ENCODE results near the gene IL32. TPM values are rescaled to one million over a fixed set of nuclear protein-coding genes. Genes with fewer than 3 reads are reported as not detected.
A peak's percentile ranks its signal among the peaks of the same experiment; 100 is the strongest.

The IL32 gene
- polyA plus RNA-seq, 1 experiment: 30.3 TPM

GRCh38 chr16:3022208-3022683 lies 43.2 kb upstream of the IL32 start:
- ChIA-PET POLR2A (interaction anchor here (0.6 to 3.8 kb wide), 8 partner anchors 9 to 1713 kb away, joined by 3 to 30 read pairs (median 4); partner anchors contain the start of gene CLDN9), CTCF (interaction anchor here (0.6 to 1.8 kb wide), 3 partner anchors 9 to 37 kb away, joined by 3 to 15 read pairs (median 6); no protein-coding TSS in a partner anchor)

GRCh38 chr16:3022684-3023414 lies 42.6 kb upstream of the IL32 start:
- DNase-seq (ENCODE audit: low read depth, low spot score): no peak
- ChIA-PET CTCF (interaction anchor here (0.6 to 1.8 kb wide), 3 partner anchors 9 to 37 kb away, joined by 3 to 15 read pairs (median 6); no protein-coding TSS in a partner anchor), POLR2A (interaction anchor here (0.6 to 3.8 kb wide), 9 partner anchors 8 to 1714 kb away, joined by 3 to 30 read pairs (median 4); partner anchors contain the start of gene CLDN9)
- peak overlapping the region; percentile 94 for H3K4me3 ChIP-seq (ENCODE audit: low read depth, low read length)
- H3K27me3 ChIP-seq (ENCODE audit: control insufficient read depth, insufficient read depth, low read length): no peaks in the 10 kb centered on the region
- H3K9me3 ChIP-seq (ENCODE audit: control insufficient read depth, insufficient read depth, low read length): no peaks in the 10 kb centered on the region; the same call in 1 of the 2 replicates
- TF ChIP-seq CTCF (IDR thresholded peaks at IDR 0.05; ENCODE audit: low read depth, low read length): no peak
- H3K27ac ChIP-seq (ENCODE audit: low read depth, low read length): peak overlapping the region; percentile 99

More at GRCh38 chr16:3022208-3022683, 43.2 kb upstream of the IL32 start:
- no peaks in the 10 kb centered on the region; the same call in 1 of the 2 replicates for H3K9me3 ChIP-seq (ENCODE audit: control insufficient read depth, insufficient read depth, low read length)
- peaks cover 3% of the 10 kb centered on the region for H3K27me3 ChIP-seq (ENCODE audit: control insufficient read depth, insufficient read depth, low read length)
- H3K27ac ChIP-seq (ENCODE audit: low read depth, low read length): peak overlapping the region; percentile 99
- TF ChIP-seq CTCF (IDR thresholded peaks at IDR 0.05; ENCODE audit: low read depth, low read length): no peak
- H3K4me3 ChIP-seq (ENCODE audit: low read depth, low read length): peak overlapping the region; percentile 94
- DNase-seq (ENCODE audit: low read depth, low spot score): peak; percentile 92

DNA sequence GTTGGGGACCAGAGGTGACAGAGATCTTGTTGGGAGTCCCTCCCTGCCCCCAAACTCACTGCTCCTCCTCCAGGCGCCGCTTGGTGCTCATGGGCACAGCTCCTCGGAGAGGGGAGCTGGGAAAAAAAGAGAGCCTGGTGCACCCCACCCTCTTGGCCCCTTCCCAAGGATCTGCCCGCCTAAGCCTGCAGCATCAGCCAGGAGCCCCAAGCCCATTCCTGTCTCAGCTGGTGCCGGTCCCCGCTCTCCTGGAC lies 42.1 kb upstream of the IL32 start:
- TF ChIP-seq CTCF (IDR thresholded peaks at IDR 0.05; ENCODE audit: low read depth, low read length): no peak
- POLR2A ChIA-PET: interaction anchor here (0.5 to 1.3 kb wide), 4 partner anchors 19 to 1644 kb away, joined by 3 to 5 read pairs (median 4); no protein-coding TSS in a partner anchor
- Histone ChIP-seq H3K27me3 (ENCODE audit: control insufficient read depth, insufficient read depth, low read length) (no peaks in the 10 kb centered on the region), H3K27ac (ENCODE audit: low read depth, low read length) (peak overlapping the region; percentile 99), H3K4me3 (ENCODE audit: low read depth, low read length) (peak overlapping the region; percentile 94), H3K9me3 (ENCODE audit: control insufficient read depth, insufficient read depth, low read length) (no peaks in the 10 kb centered on the region; the same call in 1 of the 2 replicates)
- DNase-seq (ENCODE audit: low read depth, low spot score): no peak
- CTCF ChIA-PET: interaction anchor here (1.1 to 1.8 kb wide), 2 partner anchors 8 to 36 kb away, joined by 3 to 15 read pairs; no protein-coding TSS in a partner anchor

DNA sequence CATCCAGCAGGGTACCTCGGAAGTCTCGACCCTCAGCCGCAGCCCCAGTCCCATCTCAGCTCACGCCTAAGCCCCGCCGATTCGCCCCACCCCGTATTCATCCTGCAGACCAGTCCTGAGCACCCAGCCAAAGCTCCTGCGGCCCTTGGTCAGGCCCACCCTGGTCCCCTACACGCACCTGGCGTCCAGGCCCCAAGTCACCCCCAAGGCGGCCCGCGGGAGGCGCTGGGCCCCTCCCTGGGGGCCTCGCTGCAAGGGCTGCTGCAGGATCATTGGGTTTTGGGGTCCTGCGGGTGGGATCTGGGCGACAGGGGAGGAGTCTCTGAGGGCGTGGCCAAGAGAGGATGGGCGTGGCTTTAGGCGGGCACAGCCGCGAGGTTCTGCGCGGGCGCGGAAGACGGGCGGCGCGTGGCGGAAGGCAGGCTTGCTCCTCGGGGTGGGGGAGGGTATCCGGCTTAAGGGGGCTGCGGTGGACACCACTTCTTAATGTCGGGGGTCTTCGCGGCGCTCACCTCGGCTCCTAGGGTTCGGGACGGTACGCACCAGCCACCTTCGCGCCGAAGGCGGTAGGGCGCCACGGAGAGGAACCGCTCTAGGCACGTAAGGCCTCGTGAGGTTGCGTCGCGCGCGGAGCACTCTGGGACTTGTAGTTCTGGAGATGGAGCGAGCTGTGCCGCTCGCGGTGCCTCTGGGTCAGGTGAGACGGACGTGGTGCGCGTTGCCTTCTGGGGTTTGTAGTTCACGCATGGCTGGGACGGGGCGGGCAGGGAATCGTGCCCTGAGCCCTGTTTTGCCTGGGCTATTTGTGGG lies 41.6 kb upstream of the IL32 start, which contains the start of the genes HCFC1R1 and THOC6:
Gene HCFC1R1, minus strand, starts transcription at position 274 of the 810 bp plus-strand sequence. Its CDS starts 1 bp downstream, at position 273.
Gene THOC6, plus strand, starts transcription at position 367 of the 810 bp plus-strand sequence. Its CDS starts 292 bp downstream, at position 659.
- ChIA-PET CTCF (interaction anchor here (1.1 to 1.8 kb wide), 3 partner anchors 8 to 36 kb away, joined by 3 to 15 read pairs (median 8); no protein-coding TSS in a partner anchor), POLR2A (interaction anchor here (0.5 to 1.3 kb wide), 6 partner anchors 10 to 1644 kb away, joined by 3 to 6 read pairs (median 4); no protein-coding TSS in a partner anchor)
- TF ChIP-seq CTCF (IDR thresholded peaks at IDR 0.05; ENCODE audit: low read depth, low read length): no peak

More for the DNA sequence above, 41.6 kb upstream of the IL32 start, which contains the start of the genes HCFC1R1 and THOC6:
- peak within 1 kb of the TSS; percentile 99 for H3K27ac ChIP-seq (ENCODE audit: low read depth, low read length)
- peak within 1 kb of the TSS; percentile 94 for H3K4me3 ChIP-seq (ENCODE audit: low read depth, low read length)
- H3K27me3 ChIP-seq (ENCODE audit: control insufficient read depth, insufficient read depth, low read length): peaks cover 2% of the 10 kb centered on the region
- DNase-seq (ENCODE audit: low read depth, low spot score): peak; percentile 91
- H3K9me3 ChIP-seq (ENCODE audit: control insufficient read depth, insufficient read depth, low read length): no peaks in the 10 kb centered on the region; the same call in 1 of the 2 replicates
